Renal cortex interstitium (tissue), 11 donors: ENCODE measurements around the gene VIPAS39. TPM values are rescaled to one million over a fixed set of nuclear protein-coding genes. Genes with fewer than 3 reads are reported as not detected.
"Not testable (repeated sequence)": the region's sequence is repeated elsewhere in the genome, so short reads cannot be mapped to it uniquely, and the experiment has no call there.

Experiments
- DNase-seq, 11 donors: peaks; one replicate each; pipeline ENCODE4 v3.0.0-alpha.2; 2013; ENCODE audit warnings: low read depth in 9 of 11, low spot score in 4 of 11; ENCODE audit errors: extremely low read depth in 1 of 11
- polyA plus RNA-seq, 3 donors: library from polyadenylated mRNA; unstranded; fragments of 120-200 nt; gene quantifications; one replicate each; pipeline ENCODE4 v1.2.1, GENCODE V29; 2013; ENCODE audit not compliant: insufficient read length in 3 of 3

The VIPAS39 gene
- polyA plus RNA-seq, 3 donors = 29.0 to 30.4 (median 30.4) TPM

DNA sequence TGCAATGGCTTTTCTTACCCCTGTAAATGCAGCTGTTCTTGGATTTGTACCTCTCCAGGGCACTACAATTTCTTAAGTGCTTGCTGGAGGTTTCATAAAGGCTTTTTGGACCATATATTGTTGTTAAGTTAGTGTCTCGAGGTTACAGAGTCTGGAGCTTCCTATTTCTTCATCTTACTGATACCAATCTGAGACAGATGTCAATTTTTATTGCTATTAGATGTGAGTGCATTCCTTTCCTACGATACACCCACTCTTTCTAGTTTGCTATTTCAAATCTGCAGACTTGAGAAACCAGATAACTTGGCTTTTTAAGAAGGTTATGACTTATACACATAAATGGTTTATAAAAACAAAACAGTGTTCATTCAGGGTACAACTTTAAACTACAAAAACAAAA lies 36.2 kb downstream of the VIPAS39 start:
- DNase-seq = no peak

DNA sequence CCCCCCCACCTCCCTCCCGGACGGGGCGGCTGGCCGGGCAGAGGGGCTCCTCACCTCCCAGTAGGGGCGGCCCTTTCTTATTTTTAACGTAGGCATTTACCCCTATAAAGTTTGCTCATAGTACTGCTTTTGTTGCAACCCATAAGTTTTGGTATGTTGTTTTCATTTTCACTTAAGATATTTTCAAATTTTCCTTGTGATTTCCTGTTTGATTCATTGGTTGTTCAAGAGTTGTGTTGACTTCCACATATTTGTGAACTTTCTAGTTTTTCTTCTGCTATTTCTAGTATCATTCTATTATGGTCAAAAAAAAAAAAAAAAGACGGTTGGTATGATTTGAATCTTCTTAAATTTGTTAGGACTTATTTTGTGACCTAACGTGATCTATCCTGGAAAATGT lies 40.6 kb downstream of the VIPAS39 start:
- no peak for DNase-seq

DNA sequence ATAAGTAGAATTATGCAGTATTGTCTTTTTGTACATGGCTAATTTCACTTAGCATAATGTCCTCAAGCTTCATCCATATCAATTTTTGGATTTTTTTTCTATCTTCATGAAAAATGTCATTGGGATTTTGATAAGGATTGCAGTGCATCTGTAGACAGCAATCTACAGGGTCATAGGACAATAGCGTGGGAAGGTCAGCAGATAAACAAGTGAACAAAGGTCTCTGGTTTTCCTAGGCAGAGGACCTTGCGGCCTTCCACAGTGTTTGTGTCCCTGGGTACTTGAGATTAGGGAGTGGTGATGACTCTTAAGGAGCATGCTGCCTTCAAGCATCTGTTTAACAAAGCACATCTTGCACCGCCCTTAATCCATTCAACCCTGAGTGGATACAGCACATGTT lies 41.3 kb downstream of the VIPAS39 start:
- DNase-seq = not testable (repeated sequence)

DNA sequence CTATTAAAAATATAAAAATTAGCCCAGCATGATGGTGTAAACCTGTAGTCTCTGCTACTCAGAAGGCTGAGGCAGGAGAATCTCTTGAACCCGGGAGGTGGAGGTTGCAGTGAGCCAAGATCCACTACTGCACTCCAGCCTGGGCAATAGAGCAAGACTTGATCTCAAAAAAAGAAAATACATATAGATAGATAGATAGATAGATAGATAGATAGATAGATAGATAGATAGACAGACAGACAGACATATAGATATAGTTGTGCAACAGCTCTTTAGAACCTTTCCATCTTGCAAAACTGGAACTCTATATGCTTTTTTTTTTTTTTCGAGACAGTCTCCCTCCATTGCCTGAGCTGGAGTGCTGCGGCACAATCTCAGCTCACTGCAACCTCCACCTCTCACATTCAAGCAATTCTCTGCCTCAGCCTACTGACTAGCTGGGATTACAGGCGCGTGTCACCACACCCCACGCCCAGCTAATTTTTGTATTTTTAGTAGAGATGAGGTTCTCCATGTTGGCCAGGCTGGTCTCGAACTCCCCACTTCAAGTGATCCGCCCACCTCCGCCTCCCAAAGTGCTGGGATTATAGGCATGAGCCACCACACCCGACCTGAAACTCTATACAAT lies 41.9 kb downstream of the VIPAS39 start:
- DNase-seq = not testable (repeated sequence)

- DNase-seq = no peak
These were observed 48.3 kb downstream of the VIPAS39 start for GRCh38 chr14:77409131-77409533.

DNA sequence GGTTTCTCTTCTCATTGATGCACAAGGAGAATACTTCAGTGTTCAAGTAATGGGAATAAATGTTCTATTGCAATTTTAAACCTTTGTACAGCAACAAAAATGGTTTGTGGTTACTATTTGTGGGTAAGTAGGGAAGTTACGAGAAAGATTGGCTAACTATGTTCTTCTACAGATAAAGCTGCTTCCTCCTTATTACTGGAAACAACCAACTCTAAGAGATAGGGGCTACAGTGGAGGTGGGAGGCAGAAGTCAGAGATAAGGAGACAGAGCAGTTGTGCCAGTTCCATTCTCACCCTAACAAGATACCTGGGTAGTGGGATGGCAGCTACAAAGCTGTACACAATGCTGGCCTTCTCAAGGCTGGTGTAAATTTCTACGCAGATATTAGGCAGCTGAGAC lies 50.2 kb downstream of the VIPAS39 start:
- DNase-seq = no peak

- no peak for DNase-seq
These were observed 50.7 kb downstream of the VIPAS39 start for GRCh38 chr14:77406718-77407117.

DNA sequence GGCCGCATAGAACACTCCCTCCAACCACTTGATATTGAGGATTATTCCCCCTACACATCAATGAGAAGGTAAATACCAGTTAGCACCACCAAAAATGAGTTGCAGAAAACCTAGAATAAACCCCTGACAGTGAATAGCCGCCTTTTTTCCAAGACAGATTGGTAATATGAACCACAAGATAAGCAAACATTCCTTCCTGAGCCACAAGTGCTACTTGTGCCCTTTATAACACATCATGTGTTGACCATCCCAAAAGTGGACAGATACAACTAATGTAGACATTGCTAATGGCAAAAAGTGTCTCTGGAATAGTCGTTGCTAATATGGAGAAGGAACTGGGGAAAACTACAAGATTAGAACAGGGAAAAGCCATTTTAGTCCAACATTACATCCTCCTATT lies 51.3 kb downstream of the VIPAS39 start:
- no peak for DNase-seq

DNA sequence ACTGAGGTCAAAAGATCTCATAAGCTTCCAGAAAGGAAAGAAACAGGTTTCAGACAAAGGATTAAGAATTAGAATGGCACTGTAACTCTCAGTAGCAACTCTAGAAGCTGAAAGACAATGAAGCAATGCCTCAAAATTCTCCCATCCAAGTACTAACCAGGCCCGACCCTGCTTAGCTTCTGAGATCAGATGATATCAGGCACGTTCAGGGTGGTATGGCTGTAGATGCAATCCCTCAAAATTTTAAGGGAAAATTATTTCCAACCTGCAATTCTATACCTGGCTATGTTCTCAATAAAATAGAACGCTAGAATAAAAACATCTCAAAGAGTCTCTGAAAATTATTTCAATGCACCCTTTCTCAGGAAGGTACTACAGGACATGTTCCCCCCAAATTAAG lies 53.6 kb downstream of the VIPAS39 start:
- no peak for DNase-seq

DNA sequence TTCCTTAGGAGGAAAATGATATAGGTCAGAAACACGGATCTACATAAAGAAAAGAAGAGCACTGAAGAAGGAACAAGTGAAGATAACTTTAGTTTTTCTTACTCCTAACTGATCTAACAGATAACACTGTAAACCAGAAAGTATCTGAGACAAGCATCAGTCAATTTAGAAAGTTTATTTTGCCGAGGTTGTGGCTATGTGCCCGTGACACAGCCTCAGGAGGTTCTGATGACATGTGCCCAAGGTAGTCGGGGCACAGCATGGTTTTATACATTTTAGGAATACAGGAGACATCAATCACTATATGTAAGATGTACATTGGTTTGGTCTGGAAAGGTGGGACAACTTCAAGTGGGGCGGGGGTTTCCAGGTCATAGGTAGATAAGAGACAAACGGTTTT lies 57.2 kb downstream of the VIPAS39 start:
- DNase-seq = no peak

DNA sequence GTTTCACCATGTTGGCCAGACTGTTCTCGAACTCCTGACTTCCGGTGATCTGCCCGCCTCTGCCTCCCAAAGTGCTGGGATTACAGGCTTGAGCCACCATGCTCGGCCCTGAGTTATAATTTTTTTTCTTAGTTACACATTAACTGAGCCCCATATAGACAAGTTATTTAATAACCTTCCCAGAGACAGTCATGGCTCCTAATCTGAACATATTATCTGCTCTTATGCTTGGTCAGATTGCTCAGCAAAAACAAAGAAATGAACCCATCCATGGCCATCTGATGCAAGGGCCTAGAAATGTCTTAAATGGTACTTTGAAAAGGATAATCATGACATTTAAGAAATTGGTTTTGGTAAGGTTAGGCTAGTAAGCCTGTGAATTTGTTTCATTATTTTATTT lies 67.2 kb downstream of the VIPAS39 start:
- DNase-seq = no peak

GRCh38 chr14:77378701-77379100 lies 78.7 kb downstream of the VIPAS39 start:
- no peak for DNase-seq

DNA sequence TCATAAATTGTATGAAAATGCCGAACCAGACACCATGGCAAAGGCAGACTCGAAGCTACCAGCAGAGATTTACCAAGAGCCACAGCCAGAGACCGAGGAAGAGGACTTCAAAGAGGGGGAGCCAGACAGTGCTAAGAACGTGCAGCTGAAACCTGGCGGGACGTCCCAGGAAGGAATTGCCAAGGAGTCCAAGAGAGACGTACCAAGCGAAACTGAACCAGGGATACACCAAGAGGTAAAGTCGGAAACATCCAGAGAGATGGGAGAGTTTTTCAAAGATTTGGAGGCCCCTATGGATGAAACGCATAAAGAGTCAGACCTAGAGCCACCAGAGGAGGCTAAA lies 79.9 kb downstream of the VIPAS39 start:
- no peak for DNase-seq

GRCh38 chr14:77376771-77377501 lies 80.5 kb downstream of the VIPAS39 start, which contains the start of the genes SAMD15 and TMED8:
Gene SAMD15 (plus strand): TSS chr14:77377379. CDS start chr14:77377419, 40 bp downstream.
Gene TMED8 (minus strand): TSS chr14:77377094. CDS start chr14:77377053, 41 bp downstream.
- DNase-seq = peak; percentile 65 to 86 (median 81)

Other genes with a start within 250 kb of the VIPAS39 start
- not detected for gene NGB, start 186.4 kb downstream of the VIPAS39 start, polyA plus RNA-seq
- gene POMT2, start 136.7 kb downstream of the VIPAS39 start, polyA plus RNA-seq = 10 to 100 TPM; 41.6 to 47.0 (median 41.7) TPM
- gene GSTZ1, start 136.6 kb downstream of the VIPAS39 start, polyA plus RNA-seq = 10 to 100 TPM; 27.6 to 34.4 (median 29.7) TPM
- 10 to 100 TPM; 20.0 to 25.4 (median 23.6) TPM for gene TMED8, start 80.5 kb downstream of the VIPAS39 start, polyA plus RNA-seq
- 10 to 100 TPM in 1 of 3 donors, 1 to 10 TPM in 2; 7.6 to 10.3 (median 9.0) TPM for gene SAMD15, start 80.2 kb downstream of the VIPAS39 start, polyA plus RNA-seq
- gene NOXRED1, start 34.1 kb downstream of the VIPAS39 start, polyA plus RNA-seq = 1 to 10 TPM; 2.3 to 3.5 (median 2.9) TPM
- 100 to 1,000 TPM; 162 to 217 (median 215) TPM for gene AHSA1, start 492 bp upstream of the VIPAS39 start, polyA plus RNA-seq
- gene ISM2, start 41.2 kb upstream of the VIPAS39 start, polyA plus RNA-seq = 1 to 10 TPM; 1.3 to 3.6 (median 1.8) TPM
- gene SPTLC2, start 159.0 kb upstream of the VIPAS39 start, polyA plus RNA-seq = 10 to 100 TPM; 61.8 to 71.8 (median 71.7) TPM